ENCODE data around the gene EHMT1. TPM values are rescaled to one million over a fixed set of nuclear protein-coding genes. Genes with fewer than 3 reads are reported as not detected.
A peak's percentile ranks its signal among the peaks of the same experiment; 100 is the strongest.

The EHMT1 gene
- total and polyA plus RNA-seq, 2 of the 13 experiments (the other 11 are each of a cell fraction or from before 2014, with no cell fraction given) = 23.0 to 27.1 TPM

- TF ChIP-seq IRF1 (CRISPR knock-in tag; IDR thresholded peaks at IDR 0.05; ENCODE audit: low read depth) = no peak
- peak; percentile 30; the same call in 1 of the 2 replicates for TF ChIP-seq ELF3 (CRISPR knock-in tag; IDR thresholded peaks at IDR 0.05)
- TF ChIP-seq ZNF18 (CRISPR knock-in tag; IDR thresholded peaks at IDR 0.05; ENCODE audit: insufficient replicate concordance) = no peak
- no peak for TF ChIP-seq PBX3 (CRISPR knock-in tag; IDR thresholded peaks at IDR 0.05; ENCODE audit: borderline replicate concordance)
- TF ChIP-seq FOXO1 (CRISPR knock-in tag; IDR thresholded peaks at IDR 0.05) = no peak
- no peak for TF ChIP-seq SMAD9 (CRISPR knock-in tag; IDR thresholded peaks at IDR 0.05)
- no peak for TF ChIP-seq RFX3 (CRISPR knock-in tag; IDR thresholded peaks at IDR 0.05)
- no peak for TF ChIP-seq ATF5 (CRISPR knock-in tag; IDR thresholded peaks at IDR 0.05; ENCODE audit: low read depth)
- TF ChIP-seq IKZF1 (IDR thresholded peaks at IDR 0.05) = no peak
- TF ChIP-seq MYPOP (CRISPR knock-in tag; IDR thresholded peaks at IDR 0.05) = no peak
- TF ChIP-seq ZNF652 (CRISPR knock-in tag; IDR thresholded peaks at IDR 0.05; ENCODE audit: borderline replicate concordance, low read depth) = no peak
- no peak for TF ChIP-seq USF2 (IDR thresholded peaks at IDR 0.05; ENCODE audit: low read depth, low read length)
- no peak for TF ChIP-seq USF2 (CRISPR knock-in tag; IDR thresholded peaks at IDR 0.05; ENCODE audit: borderline replicate concordance)
- TF ChIP-seq KLF13 (CRISPR knock-in tag; IDR thresholded peaks at IDR 0.05) = no peak
- no peak for TF ChIP-seq THRA (CRISPR knock-in tag; IDR thresholded peaks at IDR 0.05; ENCODE audit: borderline replicate concordance)
- no peak for TF ChIP-seq ZBTB7A (CRISPR knock-in tag; IDR thresholded peaks at IDR 0.05)
- no peak for TF ChIP-seq ZNF720 (CRISPR knock-in tag; IDR thresholded peaks at IDR 0.05)
- no peak for TF ChIP-seq KLF9 (CRISPR knock-in tag; IDR thresholded peaks at IDR 0.05; ENCODE audit: low read depth)
- TF ChIP-seq CBFB (CRISPR knock-in tag; IDR thresholded peaks at IDR 0.05) = 0 out of 2 replicates have a peak, but pooled peaks have one; percentile 44
- TF ChIP-seq SNAI1 (CRISPR knock-in tag; IDR thresholded peaks at IDR 0.05; ENCODE audit: borderline replicate concordance) = no peak; the same call in 1 of the 2 replicates
These were observed at the start of gene EHMT1 (continued) for GRCh38 chr9:137618105-137619067.

All from HepG2 (cell line).